ENCODE data around the gene KCNRG.

KCNRG gene

DNA sequence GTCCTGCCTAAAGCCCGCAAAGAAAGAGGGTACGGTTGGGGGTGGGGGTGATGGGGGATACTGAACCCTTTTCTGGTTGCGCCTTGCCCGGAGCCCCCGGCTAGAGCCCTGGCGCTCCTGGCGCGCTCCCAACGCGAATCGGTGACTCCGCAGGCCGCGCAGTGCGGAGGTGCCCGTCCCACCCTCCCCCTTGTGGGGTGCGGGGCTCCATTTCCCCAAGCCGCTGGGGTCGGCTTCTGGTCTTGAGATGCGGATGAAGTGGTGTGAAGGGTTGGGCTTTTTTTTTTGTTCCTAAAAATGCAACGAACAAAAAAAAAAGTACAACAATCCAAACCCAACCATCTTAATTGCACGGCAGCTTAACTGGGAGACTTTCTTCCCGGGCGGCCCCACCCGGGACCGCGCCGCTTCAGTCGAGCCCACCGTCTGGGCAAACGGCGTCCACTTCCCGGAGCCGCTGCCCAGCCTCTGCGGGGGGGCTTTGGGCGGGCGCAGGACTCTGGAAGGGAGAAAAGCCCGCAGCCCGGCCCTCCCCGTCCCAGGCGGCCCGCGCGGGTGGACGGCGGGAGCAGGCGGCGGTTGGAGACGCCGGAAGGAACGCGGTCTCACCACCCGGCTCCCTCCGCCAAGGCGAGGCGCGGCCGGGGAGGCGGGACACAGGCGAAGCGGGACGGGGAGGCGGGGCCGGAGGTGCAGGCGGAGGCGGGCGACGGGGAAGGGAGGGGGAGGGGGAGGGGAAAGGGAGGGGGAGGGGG, 18.9 kb upstream of the KCNRG start:
- Histone ChIP-seq H3K4me2 (ENCODE audit: low read depth, low read length, poor library complexity, severe bottlenecking) (peak overlapping the region; percentile 78), H3K4me1 (ENCODE audit: insufficient read depth, low read length, poor library complexity, severe bottlenecking) (peaks cover 42% of the 10 kb centered on the region), H3K4me3 (ENCODE audit: low read length, poor library complexity, severe bottlenecking) (peak overlapping the region; percentile 84), H3K9me3 (ENCODE audit: insufficient read depth, low read depth, low read length) (no peaks in the 10 kb centered on the region), H2AFZ (ENCODE audit: low read length) (peak overlapping the region; percentile 88), H3K79me2 (ENCODE audit: insufficient read depth, low read length) (peaks cover 46% of the 10 kb centered on the region), H3K9me2 (replicated peaks; ENCODE audit: low read depth, low read length) (no peaks in the 10 kb centered on the region), H4K20me1 (ENCODE audit: insufficient read depth, low read length, poor library complexity, severe bottlenecking) (peaks cover 36% of the 10 kb centered on the region), H3K36me3 (ENCODE audit: insufficient read depth, low read length) (peaks cover 3% of the 10 kb centered on the region; the same call in 1 of the 2 replicates), H3F3A (ENCODE audit: low read depth) (no peaks in the 10 kb centered on the region), H3K27me3 (ENCODE audit: insufficient read depth, low read length, poor library complexity, severe bottlenecking) (no peaks in the 10 kb centered on the region), H3K9ac (ENCODE audit: low read depth, low read length, poor library complexity, severe bottlenecking) (peak overlapping the region; percentile 96)
- TF ChIP-seq CTCF (conservative IDR thresholded peaks at IDR 0.05; ENCODE audit: low read length), result no peak
- no peak for TF ChIP-seq EZH2phosphoT487 (IDR thresholded peaks at IDR 0.05; ENCODE audit: borderline replicate concordance)

DNA sequence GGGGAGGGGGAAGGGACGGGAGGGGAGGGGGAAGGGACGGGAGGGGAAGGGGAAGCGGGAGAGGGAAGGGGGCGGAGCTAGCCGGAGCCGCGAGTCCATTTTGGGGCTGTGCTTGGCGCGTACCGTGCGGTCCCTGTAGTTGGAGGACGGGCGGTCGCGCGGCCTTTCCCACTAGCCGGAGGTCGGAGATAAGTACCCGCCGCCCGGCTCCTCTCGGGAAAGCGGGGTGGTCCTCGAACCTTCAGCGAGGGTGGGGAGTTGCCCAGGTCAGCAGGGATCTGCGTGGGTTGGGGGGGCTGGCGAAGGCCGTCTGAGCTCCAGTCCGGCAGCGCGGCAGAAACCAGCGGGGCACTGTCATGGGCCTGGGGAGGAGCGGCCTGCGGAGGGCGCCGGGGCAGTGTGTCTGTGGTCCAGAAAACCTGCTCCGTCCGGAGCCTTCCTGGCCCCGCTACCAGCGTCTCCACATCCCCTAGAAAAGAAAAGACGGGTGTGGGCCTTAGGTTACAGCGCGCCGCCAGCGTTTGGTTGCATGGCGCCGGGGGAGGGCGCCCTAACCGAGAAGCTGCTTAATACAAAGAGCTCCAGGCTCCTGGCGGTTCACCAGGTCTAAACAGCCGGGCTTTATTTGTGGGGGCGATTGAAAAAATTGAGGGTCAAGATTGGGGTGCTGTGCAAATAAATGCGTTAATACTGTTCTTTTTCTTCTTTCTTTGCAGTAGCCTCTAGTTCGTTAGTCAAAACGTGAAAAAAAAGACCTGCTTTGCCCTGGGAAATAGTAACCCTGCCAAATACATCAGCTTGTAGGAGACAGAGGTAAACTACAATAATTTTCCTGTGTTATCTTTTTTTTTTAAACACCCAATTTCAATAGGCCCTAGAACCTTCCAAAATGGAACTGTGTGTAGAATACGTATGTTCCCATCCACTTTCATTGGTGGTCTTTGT, 18.0 kb upstream of the KCNRG start, which contains the start of gene TRIM13:
Gene TRIM13 (plus strand): TSS at position 92 of the 945 bp plus-strand sequence. CDS start 14,899 bp downstream, outside the sequence.
- Histone ChIP-seq H3K4me2 (ENCODE audit: low read depth, low read length, poor library complexity, severe bottlenecking) (peak within 1 kb of the TSS; percentile 92), H3K9ac (ENCODE audit: low read depth, low read length, poor library complexity, severe bottlenecking) (peak within 1 kb of the TSS; percentile 99), H3K36me3 (ENCODE audit: insufficient read depth, low read length) (peaks cover 3% of the 10 kb centered on the region; the same call in 1 of the 2 replicates), H3F3A (ENCODE audit: low read depth) (no peaks in the 10 kb centered on the region), H3K9me2 (replicated peaks; ENCODE audit: low read depth, low read length) (no peaks in the 10 kb centered on the region), H3K4me3 (ENCODE audit: low read length, poor library complexity, severe bottlenecking) (peak within 1 kb of the TSS; percentile 86), H3K9me3 (ENCODE audit: insufficient read depth, low read depth, low read length) (no peaks in the 10 kb centered on the region), H3K4me1 (ENCODE audit: insufficient read depth, low read length, poor library complexity, severe bottlenecking) (peaks cover 50% of the 10 kb centered on the region), H3K27me3 (ENCODE audit: insufficient read depth, low read length, poor library complexity, severe bottlenecking) (no peaks in the 10 kb centered on the region), H2AFZ (ENCODE audit: low read length) (peak within 1 kb of the TSS; percentile 89), H4K20me1 (ENCODE audit: insufficient read depth, low read length, poor library complexity, severe bottlenecking) (peaks cover 45% of the 10 kb centered on the region), H3K79me2 (ENCODE audit: insufficient read depth, low read length) (peaks cover 55% of the 10 kb centered on the region)
- TF ChIP-seq CTCF (conservative IDR thresholded peaks at IDR 0.05; ENCODE audit: low read length), result peak; percentile 92
- no peak for TF ChIP-seq EZH2phosphoT487 (IDR thresholded peaks at IDR 0.05; ENCODE audit: borderline replicate concordance)

GRCh38 chr13:49997955-49998354, 17.3 kb upstream of the KCNRG start:
- peak overlapping the region; percentile 86 for H3K4me3 ChIP-seq (ENCODE audit: low read length, poor library complexity, severe bottlenecking)
- peaks cover 52% of the 10 kb centered on the region for H4K20me1 ChIP-seq (ENCODE audit: insufficient read depth, low read length, poor library complexity, severe bottlenecking)
- no peaks in the 10 kb centered on the region for H3F3A ChIP-seq (ENCODE audit: low read depth)
- TF ChIP-seq EZH2phosphoT487 (IDR thresholded peaks at IDR 0.05; ENCODE audit: borderline replicate concordance), result no peak
- TF ChIP-seq CTCF (conservative IDR thresholded peaks at IDR 0.05; ENCODE audit: low read length), result no peak
- H3K4me2 ChIP-seq (ENCODE audit: low read depth, low read length, poor library complexity, severe bottlenecking), result peak overlapping the region; percentile 92
- H3K36me3 ChIP-seq (ENCODE audit: insufficient read depth, low read length), result peaks cover 3% of the 10 kb centered on the region; the same call in 1 of the 2 replicates
- H3K9me3 ChIP-seq (ENCODE audit: insufficient read depth, low read depth, low read length), result no peaks in the 10 kb centered on the region
- H3K9ac ChIP-seq (ENCODE audit: low read depth, low read length, poor library complexity, severe bottlenecking), result peak overlapping the region; percentile 99
- H2AFZ ChIP-seq (ENCODE audit: low read length), result no peak overlapping the region
- H3K9me2 ChIP-seq (replicated peaks; ENCODE audit: low read depth, low read length), result no peaks in the 10 kb centered on the region
- no peaks in the 10 kb centered on the region for H3K27me3 ChIP-seq (ENCODE audit: insufficient read depth, low read length, poor library complexity, severe bottlenecking)
- peaks cover 57% of the 10 kb centered on the region for H3K4me1 ChIP-seq (ENCODE audit: insufficient read depth, low read length, poor library complexity, severe bottlenecking)
- peaks cover 63% of the 10 kb centered on the region for H3K79me2 ChIP-seq (ENCODE audit: insufficient read depth, low read length)
